Vagina (tissue), 2 donors: ENCODE data around the gene IRF2. TPM values are rescaled to one million over a fixed set of nuclear protein-coding genes. Genes with fewer than 3 reads are reported as not detected.

ENCODE experiments used
- DNase-seq, 2 donors: peaks; one replicate each; pipeline ENCODE4 v3.0.0-alpha.2; 2017; ENCODE audit errors: extremely low spot score in 2 of 2
- H3K27ac ChIP-seq: fragments of 200-600 bp; sonication (generic); one replicate; pipeline ENCODE4 v1.5.1; 2019
- H3K27me3 ChIP-seq: fragments of 200-600 bp; sonication (generic); one replicate; pipeline ENCODE4 v1.5.1; 2019
- H3K36me3 ChIP-seq, 2 donors: fragments of 200-600 bp; sonication (generic); one replicate each; pipeline ENCODE4 v1.5.1; 2017 to 2019
- H3K4me1 ChIP-seq: fragments of 200-600 bp; sonication (generic); one replicate; pipeline ENCODE4 v1.5.1; 2019
- H3K4me3 ChIP-seq, 2 donors: fragments of 200-600 bp; sonication (generic); 1 replicate in 1 of 2; 2 replicates in 1 of 2; pipeline ENCODE4 v1.5.1; 2016 to 2019
- H3K9me3 ChIP-seq: fragments of 200-600 bp; sonication (generic); one replicate; pipeline ENCODE4 v1.5.1; 2019
- CTCF ChIP-seq, 3 experiments: fragments of 450-650 bp in 2 of 3; fragments of 200-600 bp in 1 of 3; sonication (generic) in 1 of 3; IDR thresholded peaks; one replicate each; pipeline ENCODE4 v1.5.1; 2017 to 2019; ENCODE audit warnings: antibody characterized with exemption in 3 of 3, mild to moderate bottlenecking in 2 of 3, moderate library complexity in 2 of 3
- POLR2A ChIP-seq, 2 donors: fragments of 450-650 bp; IDR thresholded peaks; one replicate each; pipeline ENCODE4 v1.6.1; 2017; ENCODE audit warnings: antibody characterized with exemption in 2 of 2, mild to moderate bottlenecking in 2 of 2, moderate library complexity in 2 of 2
- POLR2AphosphoS5 ChIP-seq, 2 donors: sonication (generic); formaldehyde crosslinking; IDR thresholded peaks; one replicate each; pipeline ENCODE4 v1.9.0; 2017; ENCODE audit warnings: antibody characterized with exemption in 2 of 2, mild to moderate bottlenecking in 2 of 2, low read depth in 1 of 2; ENCODE audit not compliant: insufficient read depth in 1 of 2
- intact Hi-C: fragments of 100-400 bp; cut with DNase I; formaldehyde crosslinking; loops from one replicate; pipeline ENCODE4 v1.15.1; 2023
- total RNA-seq: library from RNA; depleted of rRNA; stranded (reverse); fragments of >200 nt; gene quantifications from one replicate; pipeline ENCODE4 v1.2.3, GENCODE V29; 2016

Gene IRF2
- total RNA-seq, 1 donor from 2014 or later = 18.7 TPM

- Histone ChIP-seq H3K36me3 (no peaks in the 10 kb centered on the region), H3K27me3 (no peaks in the 10 kb centered on the region), H3K4me3 (peak overlapping the region; percentile 3 to 12), H3K4me1 (peaks cover 61% of the 10 kb centered on the region), H3K9me3 (no peaks in the 10 kb centered on the region), H3K27ac (no peak overlapping the region)
- TF ChIP-seq POLR2A (IDR thresholded peaks at IDR 0.05) (no peak), POLR2AphosphoS5 (IDR thresholded peaks at IDR 0.05; ENCODE audit: insufficient read depth in 1 of 2, low read depth in 1 of 2) (peak in 1 of 2 donors; percentile 19), CTCF (IDR thresholded peaks at IDR 0.05) (no peak)
- DNase-seq = no peak
- intact Hi-C loops = no loop called here
Observed at GRCh38 chr4:184439856-184440594, 34.3 kb downstream of the IRF2 start.

- intact Hi-C loops = no loop called here
- Histone ChIP-seq H3K4me3 (no peak overlapping the region), H3K27me3 (no peaks in the 10 kb centered on the region), H3K4me1 (peaks cover 55% of the 10 kb centered on the region), H3K36me3 (no peaks in the 10 kb centered on the region), H3K9me3 (no peaks in the 10 kb centered on the region), H3K27ac (no peak overlapping the region)
- no peak for DNase-seq
- TF ChIP-seq POLR2A (IDR thresholded peaks at IDR 0.05) = no peak
- no peak for TF ChIP-seq CTCF (IDR thresholded peaks at IDR 0.05)
- no peak for TF ChIP-seq POLR2AphosphoS5 (IDR thresholded peaks at IDR 0.05; ENCODE audit: insufficient read depth in 1 of 2, low read depth in 1 of 2)
Observed at GRCh38 chr4:184439386-184439785, 35.0 kb downstream of the IRF2 start.

GRCh38 chr4:184438375-184438774 is 36.0 kb downstream of the IRF2 start:
- H3K27me3 ChIP-seq = no peaks in the 10 kb centered on the region
- TF ChIP-seq POLR2AphosphoS5 (IDR thresholded peaks at IDR 0.05; ENCODE audit: insufficient read depth in 1 of 2, low read depth in 1 of 2) (no peak), CTCF (IDR thresholded peaks at IDR 0.05) (no peak), POLR2A (IDR thresholded peaks at IDR 0.05) (no peak)
- no peaks in the 10 kb centered on the region for H3K36me3 ChIP-seq
- H3K9me3 ChIP-seq = no peaks in the 10 kb centered on the region
- intact Hi-C loops = no loop called here
- peaks cover 48% of the 10 kb centered on the region for H3K4me1 ChIP-seq
- no peak for DNase-seq
- no peak overlapping the region for H3K27ac ChIP-seq
- H3K4me3 ChIP-seq = no peak overlapping the region

- DNase-seq = no peak
Observed at GRCh38 chr4:184437565-184438265, 36.6 kb downstream of the IRF2 start.

More at GRCh38 chr4:184437565-184438265, 36.6 kb downstream of the IRF2 start:
- Histone ChIP-seq H3K4me3 (no peak overlapping the region), H3K36me3 (no peaks in the 10 kb centered on the region), H3K27ac (no peak overlapping the region), H3K27me3 (no peaks in the 10 kb centered on the region), H3K4me1 (peaks cover 43% of the 10 kb centered on the region), H3K9me3 (no peaks in the 10 kb centered on the region)
- no peak for TF ChIP-seq POLR2AphosphoS5 (IDR thresholded peaks at IDR 0.05; ENCODE audit: insufficient read depth in 1 of 2, low read depth in 1 of 2)
- TF ChIP-seq CTCF (IDR thresholded peaks at IDR 0.05) = no peak
- no peak for TF ChIP-seq POLR2A (IDR thresholded peaks at IDR 0.05)
- intact Hi-C loops = no loop called here
